HEK293T (cell line): ENCODE data around the gene WDPCP.

Experiments
- FOXA1 ChIP-seq: fragments of 450-650 bp; IDR thresholded peaks from 2 replicates; pipeline ENCODE4 v1.6.1; 2016; ENCODE audit warnings: mild to moderate bottlenecking
- LEF1 ChIP-seq: fragments of 450-650 bp; IDR thresholded peaks from 2 replicates; pipeline ENCODE4 v1.6.1; 2017; ENCODE audit warnings: mild to moderate bottlenecking, borderline replicate concordance
- SP1 ChIP-seq: fragments of 450-650 bp; IDR thresholded peaks from 2 replicates; pipeline ENCODE4 v1.6.1; 2017

GRCh38 chr2:63562751-63563150 is 25.5 kb downstream of the WDPCP start:
- TF ChIP-seq FOXA1 (no peak), LEF1 (no peak), SP1 (no peak)
